ENCODE results near the gene NSUN4.

The NSUN4 gene

DNA sequence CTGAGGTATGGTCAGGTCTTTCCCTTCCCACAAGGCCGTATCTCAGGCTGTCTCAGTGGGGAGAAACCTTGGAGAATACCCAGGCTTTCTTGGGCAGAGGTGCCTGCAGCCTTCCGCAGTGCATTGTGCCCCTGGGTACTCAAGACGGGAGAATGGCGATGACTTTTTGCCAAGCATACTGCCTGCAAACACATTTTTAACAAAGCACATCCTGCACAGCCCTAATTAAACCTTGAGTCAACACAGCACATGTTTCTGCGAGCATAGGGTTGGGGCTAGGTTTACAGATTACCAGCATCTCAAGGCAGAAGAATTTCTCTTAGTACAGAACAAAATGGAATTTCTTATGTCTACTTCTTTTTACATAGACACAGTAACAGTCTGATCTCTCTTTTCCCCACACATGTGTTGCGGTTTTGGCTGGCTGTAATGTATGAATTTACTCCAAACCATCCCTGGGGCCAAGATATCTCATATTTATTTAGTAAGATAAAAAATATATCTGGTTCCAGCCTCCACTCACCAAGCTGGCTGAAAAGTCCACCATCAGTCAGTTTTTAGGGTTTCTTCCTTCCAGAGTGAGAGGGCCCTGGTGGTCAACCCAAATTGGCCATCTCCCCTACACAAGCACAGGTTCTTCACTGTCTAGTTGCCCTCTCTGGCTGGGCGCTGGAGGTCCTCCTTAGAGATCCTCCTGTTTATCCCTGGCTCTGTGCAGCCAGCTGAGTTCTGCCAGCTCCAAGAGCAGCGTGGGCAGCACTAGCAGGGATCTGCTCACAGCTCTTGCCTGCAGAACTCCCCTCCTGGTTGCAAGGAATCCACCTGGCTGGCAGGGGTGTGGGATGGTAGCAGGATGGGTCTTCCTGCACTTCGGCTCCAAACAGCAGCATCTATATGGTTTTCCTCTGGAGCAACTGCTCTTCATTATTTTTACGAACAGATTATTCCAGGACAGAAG is 56.1 kb downstream of the NSUN4 start:
- no peak overlapping the region for H2AFZ ChIP-seq
- H3K9ac ChIP-seq, result no peak overlapping the region
- no peak overlapping the region for H3K4me3 ChIP-seq (ENCODE audit: low read depth, low read length)
- H3K27me3 ChIP-seq (ENCODE audit: control insufficient read depth, insufficient read depth, low read length), result no peaks in the 10 kb centered on the region
- H3K36me3 ChIP-seq (ENCODE audit: control insufficient read depth, insufficient read depth, low read length), result no peaks in the 10 kb centered on the region
- TF ChIP-seq CTCF (IDR thresholded peaks at IDR 0.05), result no peak
- no peak overlapping the region for H3K27ac ChIP-seq
- no peak overlapping the region for H3K4me2 ChIP-seq (ENCODE audit: low read length)
- H3K4me1 ChIP-seq, result peaks cover 3% of the 10 kb centered on the region
- no peaks in the 10 kb centered on the region for H3K9me3 ChIP-seq (ENCODE audit: control insufficient read depth, low read length)
- H3K79me2 ChIP-seq, result peaks cover 4% of the 10 kb centered on the region

GRCh38 chr1:46399307-46399706 is 58.7 kb downstream of the NSUN4 start:
- no peak overlapping the region for H3K4me3 ChIP-seq (ENCODE audit: low read depth, low read length)
- H3K4me1 ChIP-seq, result peaks cover 3% of the 10 kb centered on the region
- no peak overlapping the region for H3K4me2 ChIP-seq (ENCODE audit: low read length)
- no peaks in the 10 kb centered on the region for H3K27me3 ChIP-seq (ENCODE audit: control insufficient read depth, insufficient read depth, low read length)
- no peak for TF ChIP-seq CTCF (IDR thresholded peaks at IDR 0.05)
- peaks cover 4% of the 10 kb centered on the region for H3K79me2 ChIP-seq
- H3K9ac ChIP-seq, result no peak overlapping the region
- no peaks in the 10 kb centered on the region for H3K36me3 ChIP-seq (ENCODE audit: control insufficient read depth, insufficient read depth, low read length)
- H3K27ac ChIP-seq, result no peak overlapping the region
- H3K9me3 ChIP-seq (ENCODE audit: control insufficient read depth, low read length), result no peaks in the 10 kb centered on the region
- H2AFZ ChIP-seq, result no peak overlapping the region

- H2AFZ ChIP-seq, result no peak overlapping the region
- H3K4me2 ChIP-seq (ENCODE audit: low read length), result no peak overlapping the region
- H3K9me3 ChIP-seq (ENCODE audit: control insufficient read depth, low read length), result no peaks in the 10 kb centered on the region
- no peaks in the 10 kb centered on the region for H3K27me3 ChIP-seq (ENCODE audit: control insufficient read depth, insufficient read depth, low read length)
- no peak overlapping the region for H3K4me3 ChIP-seq (ENCODE audit: low read depth, low read length)
- H3K4me1 ChIP-seq, result peaks cover 3% of the 10 kb centered on the region
- no peaks in the 10 kb centered on the region for H3K36me3 ChIP-seq (ENCODE audit: control insufficient read depth, insufficient read depth, low read length)
- H3K27ac ChIP-seq, result no peak overlapping the region
- TF ChIP-seq CTCF (IDR thresholded peaks at IDR 0.05), result no peak
- H3K79me2 ChIP-seq, result peaks cover 4% of the 10 kb centered on the region
- no peak overlapping the region for H3K9ac ChIP-seq
Observed at GRCh38 chr1:46400421-46400820, 59.8 kb downstream of the NSUN4 start.

DNA sequence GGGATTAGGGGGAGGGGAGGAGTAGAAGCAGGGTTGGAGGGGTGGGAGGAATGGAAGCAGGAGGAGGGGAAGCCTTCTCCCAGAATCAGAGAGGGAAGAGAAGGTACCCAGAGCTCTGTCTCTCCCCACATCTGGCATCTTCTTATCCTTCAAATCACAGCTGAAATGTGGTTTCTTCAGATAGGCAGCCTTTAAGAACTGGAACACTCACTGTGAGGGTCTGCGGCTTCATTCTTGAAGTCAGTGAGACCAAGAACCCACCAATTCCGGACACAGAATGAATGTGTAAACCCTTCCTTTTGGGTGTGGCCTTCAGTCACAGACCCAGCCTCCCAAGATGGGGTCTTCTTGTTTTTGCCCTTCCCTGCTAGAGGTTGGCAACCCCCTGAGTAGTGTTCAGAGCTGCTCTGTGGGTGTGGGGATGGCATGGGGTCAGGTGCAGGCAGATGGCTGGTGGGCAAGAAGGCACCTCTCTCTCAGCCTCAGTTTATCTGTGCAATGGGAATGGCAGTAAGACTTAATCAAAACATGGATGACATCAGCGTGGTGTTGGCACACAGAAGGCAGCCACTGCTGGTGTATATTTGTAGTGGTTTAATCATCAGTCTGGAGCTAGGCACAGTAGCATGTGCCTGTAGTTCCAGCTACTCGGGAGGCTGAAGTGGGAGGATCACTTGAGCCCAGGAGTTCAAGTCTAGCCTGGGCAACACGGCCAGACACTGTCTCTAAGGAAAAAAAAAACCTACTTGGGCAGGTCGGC is 60.7 kb downstream of the NSUN4 start:
- Histone ChIP-seq H3K27ac (peak overlapping the region; percentile 36), H2AFZ (peak overlapping the region; percentile 50), H3K27me3 (ENCODE audit: control insufficient read depth, insufficient read depth, low read length) (no peaks in the 10 kb centered on the region), H3K79me2 (peaks cover 4% of the 10 kb centered on the region), H3K36me3 (ENCODE audit: control insufficient read depth, insufficient read depth, low read length) (no peaks in the 10 kb centered on the region), H3K4me3 (ENCODE audit: low read depth, low read length) (no peak overlapping the region), H3K4me1 (peaks cover 2% of the 10 kb centered on the region), H3K4me2 (ENCODE audit: low read length) (peak overlapping the region; percentile 51), H3K9ac (no peak overlapping the region), H3K9me3 (ENCODE audit: control insufficient read depth, low read length) (no peaks in the 10 kb centered on the region)
- TF ChIP-seq CTCF (IDR thresholded peaks at IDR 0.05), result no peak
